D721Med (cell line): ENCODE measurements around the gene PLEKHJ1.

Experiments
- DNase-seq: peaks from one replicate; pipeline ENCODE4 v3.0.0; 2011; ENCODE audit warnings: low spot score; ENCODE audit not compliant: insufficient read length
- FAIRE-seq: peaks from 2 replicates; lab custom pipeline; 2011; peaks lifted over from hg19 to GRCh38; lab: Jason Lieb, UNC
- TF ChIP-seq, protein P1 (sequence below): IDR thresholded peaks from 2 replicates; pipeline ENCODE4 v1.5.1; 2012; ENCODE audit warnings: mild to moderate bottlenecking, control low read depth; ENCODE audit not compliant: insufficient read depth; ENCODE audit errors: missing control alignments

PLEKHJ1 gene

DNA sequence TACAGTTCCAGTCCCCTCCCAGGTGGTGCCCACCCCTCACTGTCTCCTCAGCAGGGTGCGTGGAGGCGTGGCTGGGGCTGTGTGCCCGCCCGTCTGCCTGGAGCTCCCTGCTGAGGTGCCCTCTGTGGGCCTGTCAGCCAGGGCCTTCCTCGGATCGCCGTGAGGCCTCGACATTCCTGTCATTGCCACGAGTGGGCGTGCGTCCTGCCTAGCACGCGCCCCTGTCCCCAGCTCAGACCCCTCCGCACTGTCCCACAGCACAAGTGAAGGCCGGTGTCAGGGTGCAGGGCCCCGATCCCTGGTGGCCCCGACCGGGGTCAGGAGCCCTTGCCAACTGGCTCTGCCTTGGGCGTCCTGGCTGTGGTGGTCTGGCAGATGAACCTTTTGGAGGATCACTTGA, 40.2 kb downstream of the PLEKHJ1 start:
- TF ChIP-seq, protein P1, sequence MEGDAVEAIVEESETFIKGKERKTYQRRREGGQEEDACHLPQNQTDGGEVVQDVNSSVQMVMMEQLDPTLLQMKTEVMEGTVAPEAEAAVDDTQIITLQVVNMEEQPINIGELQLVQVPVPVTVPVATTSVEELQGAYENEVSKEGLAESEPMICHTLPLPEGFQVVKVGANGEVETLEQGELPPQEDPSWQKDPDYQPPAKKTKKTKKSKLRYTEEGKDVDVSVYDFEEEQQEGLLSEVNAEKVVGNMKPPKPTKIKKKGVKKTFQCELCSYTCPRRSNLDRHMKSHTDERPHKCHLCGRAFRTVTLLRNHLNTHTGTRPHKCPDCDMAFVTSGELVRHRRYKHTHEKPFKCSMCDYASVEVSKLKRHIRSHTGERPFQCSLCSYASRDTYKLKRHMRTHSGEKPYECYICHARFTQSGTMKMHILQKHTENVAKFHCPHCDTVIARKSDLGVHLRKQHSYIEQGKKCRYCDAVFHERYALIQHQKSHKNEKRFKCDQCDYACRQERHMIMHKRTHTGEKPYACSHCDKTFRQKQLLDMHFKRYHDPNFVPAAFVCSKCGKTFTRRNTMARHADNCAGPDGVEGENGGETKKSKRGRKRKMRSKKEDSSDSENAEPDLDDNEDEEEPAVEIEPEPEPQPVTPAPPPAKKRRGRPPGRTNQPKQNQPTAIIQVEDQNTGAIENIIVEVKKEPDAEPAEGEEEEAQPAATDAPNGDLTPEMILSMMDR = no peak
- FAIRE-seq (no peak), DNase-seq (no peak)

DNA sequence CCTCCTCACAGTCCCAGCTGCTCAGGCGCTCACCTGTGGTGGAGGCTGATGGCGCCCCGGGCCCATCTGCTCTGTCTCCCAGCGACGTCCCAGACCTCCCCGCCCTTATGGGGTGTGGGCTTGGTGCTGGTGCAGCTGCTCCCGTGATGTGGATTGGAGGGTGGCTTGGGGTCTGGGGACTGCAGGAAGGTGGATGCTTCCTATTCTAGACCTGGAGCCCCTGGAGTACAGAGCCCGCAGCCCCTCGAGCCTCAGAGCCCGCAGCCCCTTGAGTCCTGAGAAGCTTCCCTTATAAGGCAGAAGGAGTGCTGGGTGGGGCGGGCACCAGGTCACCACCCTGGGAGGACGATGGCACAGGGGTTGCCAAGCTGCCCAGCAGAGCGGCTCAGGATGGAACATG, 40.8 kb downstream of the PLEKHJ1 start:
- TF ChIP-seq, protein P1 = no peak
- FAIRE-seq (no peak), DNase-seq (no peak)

DNA sequence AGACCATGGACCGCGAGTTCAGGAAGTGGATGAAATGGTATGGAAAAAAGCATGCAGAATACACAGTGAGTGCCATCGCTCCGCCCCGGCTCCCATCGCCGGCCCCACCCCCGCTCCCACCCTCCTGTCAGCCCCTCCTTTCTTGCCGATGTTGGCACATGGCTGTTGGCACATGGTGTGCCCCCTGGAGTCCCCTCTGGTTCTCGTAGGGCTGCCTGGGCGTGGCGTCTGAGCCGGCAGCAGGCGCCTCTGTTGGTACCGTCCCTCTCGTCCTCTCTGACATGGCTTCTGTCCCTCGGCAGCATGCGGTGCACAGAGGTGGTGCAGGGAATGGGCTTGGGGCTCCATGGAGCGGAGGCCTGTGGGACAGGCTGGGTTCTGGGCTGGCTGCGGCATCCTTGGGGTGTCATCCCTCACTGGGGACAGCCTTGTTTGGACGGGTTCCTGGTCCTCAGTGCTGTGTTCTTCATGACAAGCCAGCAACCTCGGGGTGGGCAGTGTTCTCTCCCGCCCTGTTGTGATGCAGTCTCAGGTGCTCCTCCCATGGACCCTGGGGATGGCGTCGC, 41.5 kb downstream of the PLEKHJ1 start:
- TF ChIP-seq, protein P1 = no peak
- FAIRE-seq = no peak
- no peak for DNase-seq

DNA sequence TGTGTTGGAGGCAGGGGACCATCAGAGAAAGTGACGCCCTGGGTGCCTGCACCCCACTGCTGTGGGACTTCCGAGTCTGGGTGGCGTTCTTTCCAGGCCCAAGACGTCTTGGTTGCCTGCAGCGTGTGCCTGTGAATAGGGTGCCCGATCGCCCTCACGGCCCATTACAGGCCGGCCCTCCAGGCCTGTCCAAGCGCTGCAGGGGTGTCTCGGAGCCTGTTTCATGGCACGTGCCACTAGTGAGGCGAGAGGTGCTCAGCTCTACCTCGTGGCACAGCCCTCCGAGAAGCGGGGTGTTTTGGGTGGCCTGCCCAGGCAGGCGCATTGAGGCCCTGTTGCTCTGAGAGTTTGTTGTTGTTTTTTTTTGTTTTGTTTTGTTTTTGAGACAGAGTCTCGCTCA, 42.3 kb downstream of the PLEKHJ1 start:
- no peak for DNase-seq
- no peak for FAIRE-seq
- TF ChIP-seq, protein P1 = no peak

DNA sequence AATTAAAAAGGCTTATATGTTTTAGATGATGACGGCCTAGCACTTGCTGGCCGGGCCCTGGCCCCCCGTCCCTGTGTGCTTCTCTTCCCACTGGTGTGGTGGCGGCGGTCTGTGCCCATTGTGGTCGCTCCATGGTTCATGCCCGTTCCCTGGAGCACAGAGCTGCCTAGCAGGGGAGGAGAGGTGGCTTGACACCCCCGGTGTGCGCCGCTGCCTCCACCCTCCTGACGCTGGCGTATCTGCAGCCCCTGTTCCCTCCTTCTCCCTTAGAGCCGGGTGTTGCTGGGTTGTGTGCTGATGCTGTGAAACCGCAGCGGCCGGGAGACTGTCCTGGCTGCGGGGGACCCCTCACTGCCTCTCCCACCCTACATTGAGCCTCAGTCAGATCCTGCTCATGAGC, 43.3 kb downstream of the PLEKHJ1 start:
- TF ChIP-seq, protein P1 = no peak
- FAIRE-seq = no peak
- DNase-seq = no peak

DNA sequence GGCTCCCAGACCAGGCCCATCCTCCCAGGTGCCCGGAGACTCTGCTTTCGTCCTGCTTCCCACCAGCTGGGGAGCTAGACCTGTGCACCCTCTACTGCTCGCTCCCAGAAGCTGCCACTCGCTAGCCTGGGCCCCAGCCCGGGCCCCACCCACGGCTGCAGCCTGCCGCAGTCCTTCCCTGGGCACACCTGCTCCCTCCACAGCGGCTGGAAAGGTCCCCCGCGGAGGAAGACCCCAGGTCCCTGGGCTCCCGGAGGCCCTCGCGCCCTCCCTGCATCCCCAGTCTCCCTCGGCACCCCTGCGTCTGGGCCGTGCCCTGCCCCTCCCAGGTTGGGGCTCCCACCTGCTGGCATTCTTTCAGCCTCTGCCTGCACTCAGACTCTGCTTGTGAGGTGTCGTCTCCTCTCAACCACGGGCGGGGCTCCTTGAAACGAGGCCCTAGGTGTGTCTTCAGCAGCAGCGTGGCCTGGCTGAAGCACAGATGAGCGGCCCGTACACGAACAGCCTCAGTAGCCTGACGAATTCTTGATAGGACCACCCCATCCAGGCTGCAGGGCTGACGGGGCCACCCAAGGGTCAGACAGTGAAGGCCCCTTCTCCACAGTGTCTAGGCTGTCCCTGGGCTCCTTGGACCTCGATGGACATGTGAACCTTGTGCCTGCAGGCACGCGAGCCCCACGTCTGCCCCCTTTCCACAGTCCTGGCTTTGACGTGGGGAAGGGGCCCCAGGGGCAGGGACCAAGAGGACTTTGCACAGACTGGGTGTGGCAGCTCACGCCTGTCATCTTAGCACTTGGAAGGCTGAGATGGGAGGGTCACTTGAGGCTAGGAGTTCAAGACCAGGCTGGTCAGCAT, 44.4 kb downstream of the PLEKHJ1 start:
- DNase-seq (no peak), FAIRE-seq (no peak)
- TF ChIP-seq, protein P1 = no peak
